ENCODE data around the gene ZNF287.

ZNF287 gene

GRCh38 chr17:16517477-16517876, 51.5 kb downstream of the ZNF287 start:
- no peak for DNase-seq

- DNase-seq = peak in 45 of 56 donors; percentile 3 to 85 (median 47)
These were observed 52.4 kb downstream of the ZNF287 start for GRCh38 chr17:16516594-16517051.

- no peak for DNase-seq
These were observed 53.1 kb downstream of the ZNF287 start for GRCh38 chr17:16515933-16516332.

GRCh38 chr17:16513873-16514272, 55.1 kb downstream of the ZNF287 start:
- no peak for DNase-seq

- DNase-seq = no peak
These were observed 57.0 kb downstream of the ZNF287 start for GRCh38 chr17:16512011-16512410.

GRCh38 chr17:16511593-16511992, 57.4 kb downstream of the ZNF287 start:
- DNase-seq = no peak

- no peak for DNase-seq
These were observed 61.0 kb downstream of the ZNF287 start for GRCh38 chr17:16507918-16508533.

- no peak for DNase-seq
These were observed 62.8 kb downstream of the ZNF287 start for GRCh38 chr17:16506188-16506587.

- DNase-seq = no peak
These were observed 64.0 kb downstream of the ZNF287 start for GRCh38 chr17:16504984-16505383.

All from amygdala (tissue), 56 donors.